HuH-7.5 (cell line): ENCODE results near the gene SF3B3.

Experiments used
- DNase-seq: peaks from one replicate; pipeline ENCODE4 v3.0.0; 2011; ENCODE audit warnings: low spot score

SF3B3 gene

GRCh38 chr16:70590722-70591415, 67.3 kb downstream of the SF3B3 start:
- DNase-seq = no peak

DNA sequence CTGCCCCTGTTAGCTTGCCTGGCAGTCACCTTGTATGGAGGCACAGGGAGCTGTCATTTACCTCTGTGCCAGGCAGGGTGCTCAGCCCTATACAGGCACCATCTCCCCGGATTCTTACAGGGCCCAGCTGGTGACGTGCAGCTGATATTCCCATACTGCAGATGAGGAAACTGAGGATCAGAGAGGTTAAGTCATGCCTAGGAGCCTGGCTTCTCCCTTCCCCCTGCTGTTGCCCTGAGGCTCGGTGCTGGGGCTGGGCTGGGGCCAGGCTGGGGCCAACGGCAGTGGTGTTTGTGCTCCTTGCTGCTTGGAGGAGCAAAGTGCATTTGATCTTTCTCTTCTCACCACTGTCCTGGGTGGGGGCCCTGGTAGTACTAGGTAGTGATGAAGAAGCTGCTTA, 68.0 kb downstream of the SF3B3 start:
- no peak for DNase-seq

DNA sequence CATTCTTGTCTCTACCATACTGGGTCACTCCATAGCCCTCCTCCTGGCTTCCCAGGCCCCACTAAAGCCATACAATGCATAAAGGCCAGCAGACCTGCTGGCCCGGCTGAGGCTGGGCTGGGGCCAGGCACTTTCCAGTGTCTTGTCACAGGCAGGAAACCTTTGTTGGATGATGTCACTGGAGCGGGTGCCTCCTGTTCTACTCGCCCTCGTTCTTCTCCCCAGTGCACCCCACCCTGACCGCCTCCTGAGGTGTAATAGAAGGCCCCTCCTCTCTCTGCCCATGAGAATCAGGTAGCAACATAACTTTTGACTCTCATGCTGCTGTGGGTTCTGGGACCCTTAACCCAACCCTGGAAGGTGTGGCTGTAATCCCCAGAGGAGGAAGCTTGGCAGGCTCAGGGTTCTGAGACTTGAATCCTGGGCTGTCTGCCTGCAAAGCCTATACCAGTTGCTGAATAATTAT, 68.5 kb downstream of the SF3B3 start:
- no peak for DNase-seq

DNA sequence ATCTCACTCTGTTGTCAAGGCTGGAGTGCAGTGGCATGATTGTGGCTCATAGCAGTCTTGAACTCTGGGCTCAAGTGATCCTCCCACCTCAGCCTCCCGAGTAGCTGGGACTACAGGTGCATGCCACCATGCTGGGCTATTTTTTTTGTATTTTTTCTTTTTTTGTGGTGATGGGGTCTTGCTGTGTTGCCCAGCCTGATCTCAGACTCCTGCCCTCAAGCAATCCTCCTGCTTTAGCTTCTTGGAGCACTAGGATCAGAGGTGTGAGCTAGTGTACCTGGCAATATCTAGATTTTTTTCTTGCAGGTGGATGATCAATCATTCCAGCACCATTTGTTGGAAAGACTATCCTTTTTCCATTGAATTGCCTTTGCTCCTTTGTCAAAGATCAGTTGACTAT, 69.9 kb downstream of the SF3B3 start:
- no peak for DNase-seq

GRCh38 chr16:70594569-70594968, 71.0 kb downstream of the SF3B3 start:
- DNase-seq = no peak

DNA sequence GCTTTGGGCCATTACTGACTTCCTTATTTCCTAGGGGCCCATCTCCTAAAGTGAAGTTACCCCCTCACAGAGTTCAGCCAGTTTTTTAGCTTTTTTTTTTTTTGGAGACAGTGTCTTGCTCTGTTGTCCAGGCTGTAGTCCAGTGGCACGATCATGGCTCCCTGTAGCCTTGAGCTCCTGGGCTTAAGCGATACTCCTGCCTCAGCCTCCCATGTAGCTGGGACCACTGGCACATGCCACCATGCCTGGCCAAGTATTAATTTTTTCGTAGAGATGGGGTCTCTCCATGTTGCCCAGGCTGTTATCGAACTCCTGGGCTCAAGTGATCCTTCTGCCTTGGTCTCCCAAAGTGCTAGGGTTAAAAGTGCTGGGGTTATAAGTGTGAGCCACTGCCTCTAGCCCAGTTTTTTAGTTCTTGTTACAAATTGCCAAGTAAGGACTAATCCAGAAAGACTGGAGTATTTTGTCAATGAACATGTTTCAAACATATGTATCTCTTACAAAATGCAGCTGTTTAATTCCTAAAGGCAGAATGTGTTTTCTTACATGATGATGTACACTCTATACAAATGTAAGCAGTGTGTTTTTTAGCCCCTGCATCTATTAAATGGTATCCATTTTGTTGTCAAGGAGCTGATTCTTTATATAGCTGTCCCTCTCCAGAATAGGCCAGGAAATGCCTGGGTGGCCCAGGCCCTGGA, 73.7 kb downstream of the SF3B3 start:
- DNase-seq = no peak

DNA sequence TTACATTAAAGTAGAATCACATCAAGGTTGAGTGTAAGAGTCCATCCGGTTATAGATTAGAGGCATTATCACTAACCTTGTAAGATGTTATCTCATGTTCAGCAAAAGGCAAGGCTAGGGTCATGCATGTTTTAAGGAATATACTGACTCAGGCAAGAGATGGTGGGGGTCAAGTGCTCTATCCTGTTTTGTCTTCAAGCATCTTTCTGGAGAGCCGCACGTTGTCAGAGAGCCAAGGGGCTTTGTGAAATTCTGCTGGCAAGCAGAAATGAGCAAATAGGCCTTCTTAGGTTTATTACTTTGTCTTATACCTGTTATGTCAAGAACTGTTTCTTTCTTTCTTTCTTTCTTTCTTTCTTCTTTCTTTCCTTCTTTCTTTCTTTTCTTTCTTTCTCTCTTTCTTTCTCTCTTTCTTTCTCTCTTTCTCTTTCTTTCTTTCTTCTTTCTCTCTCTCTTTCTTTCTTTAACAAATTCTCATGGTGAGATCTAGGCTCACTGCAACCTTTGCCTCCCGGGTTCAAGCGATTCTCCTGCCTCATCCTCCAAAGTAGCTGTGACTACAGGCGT, 75.4 kb downstream of the SF3B3 start:
- no peak for DNase-seq

DNA sequence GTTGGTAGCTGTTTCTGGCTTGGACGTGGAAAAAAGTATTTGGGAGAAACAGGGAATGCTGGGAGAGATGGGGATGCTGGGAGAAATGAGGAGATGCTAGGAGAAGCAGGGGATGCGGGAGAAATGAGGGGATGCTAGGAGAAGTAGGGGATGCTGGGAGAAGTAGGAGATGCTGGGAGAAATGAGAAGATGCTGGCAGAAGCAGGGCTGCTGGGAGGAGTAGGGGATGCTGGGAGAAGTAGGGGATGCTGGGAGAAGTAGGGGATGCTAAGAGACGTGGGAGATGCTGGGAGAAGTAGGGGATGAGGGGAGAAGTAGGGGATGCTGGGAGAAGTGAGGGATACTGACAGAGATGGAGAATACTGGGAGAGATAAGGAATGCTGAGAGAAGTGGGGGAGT, 77.1 kb downstream of the SF3B3 start:
- no peak for DNase-seq

DNA sequence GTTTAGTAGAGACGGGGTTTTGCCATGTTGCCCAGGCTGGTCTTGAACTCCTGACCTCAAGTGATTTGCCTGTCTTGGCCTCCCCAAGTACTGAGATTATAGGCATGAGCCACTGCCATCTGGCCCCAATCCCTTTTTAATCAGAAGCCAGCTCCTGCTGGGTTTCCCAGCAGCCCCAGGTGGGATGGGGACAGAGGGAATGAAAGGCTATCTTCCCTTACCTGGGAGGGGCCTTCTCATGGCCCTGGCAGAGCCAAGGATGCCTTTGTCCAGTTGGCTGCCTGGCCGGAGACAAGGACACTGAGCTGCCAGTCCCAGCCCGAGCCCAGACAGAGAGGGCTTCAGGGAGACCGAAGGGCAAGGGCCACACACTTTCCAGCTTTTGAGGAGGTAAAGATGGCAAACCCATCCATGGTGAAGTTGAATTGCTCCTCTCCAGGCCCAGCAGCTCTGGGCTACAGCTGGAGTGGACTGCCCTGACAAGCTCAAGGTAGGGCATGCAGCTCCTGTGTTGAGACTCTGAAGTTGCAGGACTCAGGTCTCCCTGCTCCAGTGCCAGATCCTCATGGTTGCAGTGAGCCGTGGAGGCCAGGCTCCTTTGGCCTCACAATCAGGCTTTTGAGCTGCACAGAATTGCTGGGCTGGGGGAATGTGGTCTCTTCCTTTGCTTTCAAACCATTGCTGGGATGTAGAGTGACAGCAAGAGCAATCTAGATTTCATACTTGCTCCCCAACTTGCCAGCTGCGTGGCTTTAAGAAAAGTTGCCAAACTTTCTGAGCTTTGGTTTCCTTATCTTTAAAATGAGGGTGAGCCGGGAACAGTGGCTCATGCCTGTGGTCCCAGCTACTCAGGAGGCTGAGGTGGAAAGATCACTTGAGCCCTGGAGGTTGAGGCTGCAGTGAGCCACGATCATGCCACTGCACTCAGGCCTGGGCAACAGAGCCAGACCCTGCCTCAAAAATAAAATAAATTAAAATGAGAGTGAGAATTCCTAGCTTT, 78.3 kb downstream of the SF3B3 start:
- no peak for DNase-seq

DNA sequence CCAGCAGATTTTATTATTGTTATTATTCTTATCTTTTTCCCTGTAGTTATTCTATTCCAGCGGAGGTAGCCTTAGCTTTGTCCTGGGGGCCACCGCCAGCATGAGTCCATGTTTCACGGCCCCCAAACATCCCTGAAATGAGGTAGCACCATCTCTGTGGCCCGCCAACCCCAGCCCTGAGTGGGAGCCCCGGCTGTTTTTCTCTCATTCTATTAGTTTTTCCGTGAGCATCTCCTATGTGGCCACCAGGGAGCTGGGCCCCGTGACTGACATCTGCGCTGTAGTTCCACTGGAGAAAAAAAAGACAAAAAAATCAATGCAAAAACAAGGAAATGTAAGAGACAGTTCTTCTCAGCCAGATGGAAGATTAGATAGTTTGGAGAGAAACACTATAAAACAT, 79.2 kb downstream of the SF3B3 start:
- DNase-seq = no peak

GRCh38 chr16:70604407-70605282, 81.0 kb downstream of the SF3B3 start:
- no peak for DNase-seq

DNA sequence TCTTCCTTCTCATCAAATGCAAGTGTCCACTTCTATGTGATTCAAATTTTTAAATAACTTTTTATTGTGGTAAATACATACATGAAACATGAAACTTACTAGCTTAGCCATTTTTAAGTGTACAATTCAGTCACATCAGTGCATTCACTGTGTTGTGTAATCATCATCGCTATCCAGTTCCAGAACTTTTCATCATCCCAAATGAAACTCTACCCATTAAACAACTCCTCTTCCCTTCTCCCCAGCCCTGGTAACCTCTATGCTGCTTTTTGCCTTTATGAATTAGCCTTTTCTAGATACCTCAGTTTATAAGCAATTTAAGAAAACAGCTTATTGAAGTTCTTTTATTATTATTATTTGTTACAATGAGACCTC, 81.7 kb downstream of the SF3B3 start:
- no peak for DNase-seq

DNA sequence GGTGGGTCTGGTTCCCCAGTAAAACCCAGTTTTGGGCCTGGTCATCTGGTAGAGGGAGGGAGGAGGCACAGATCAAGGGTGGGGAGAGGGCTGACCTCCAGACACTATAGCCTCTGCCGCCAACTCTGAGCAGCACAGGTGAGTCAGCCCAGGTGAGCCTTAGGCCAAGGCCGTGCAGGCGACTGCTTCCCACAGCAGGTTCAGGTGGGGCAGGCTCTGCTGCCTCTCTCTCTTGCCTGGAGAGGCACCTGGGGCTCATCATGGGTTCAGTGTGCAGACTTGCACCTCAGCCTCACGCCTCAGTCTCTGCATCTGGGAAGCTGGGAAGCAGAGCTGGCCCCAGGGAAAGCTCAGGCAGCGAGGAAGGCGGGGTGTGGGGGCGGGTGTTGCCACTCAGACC, 84.9 kb downstream of the SF3B3 start:
- no peak for DNase-seq

DNA sequence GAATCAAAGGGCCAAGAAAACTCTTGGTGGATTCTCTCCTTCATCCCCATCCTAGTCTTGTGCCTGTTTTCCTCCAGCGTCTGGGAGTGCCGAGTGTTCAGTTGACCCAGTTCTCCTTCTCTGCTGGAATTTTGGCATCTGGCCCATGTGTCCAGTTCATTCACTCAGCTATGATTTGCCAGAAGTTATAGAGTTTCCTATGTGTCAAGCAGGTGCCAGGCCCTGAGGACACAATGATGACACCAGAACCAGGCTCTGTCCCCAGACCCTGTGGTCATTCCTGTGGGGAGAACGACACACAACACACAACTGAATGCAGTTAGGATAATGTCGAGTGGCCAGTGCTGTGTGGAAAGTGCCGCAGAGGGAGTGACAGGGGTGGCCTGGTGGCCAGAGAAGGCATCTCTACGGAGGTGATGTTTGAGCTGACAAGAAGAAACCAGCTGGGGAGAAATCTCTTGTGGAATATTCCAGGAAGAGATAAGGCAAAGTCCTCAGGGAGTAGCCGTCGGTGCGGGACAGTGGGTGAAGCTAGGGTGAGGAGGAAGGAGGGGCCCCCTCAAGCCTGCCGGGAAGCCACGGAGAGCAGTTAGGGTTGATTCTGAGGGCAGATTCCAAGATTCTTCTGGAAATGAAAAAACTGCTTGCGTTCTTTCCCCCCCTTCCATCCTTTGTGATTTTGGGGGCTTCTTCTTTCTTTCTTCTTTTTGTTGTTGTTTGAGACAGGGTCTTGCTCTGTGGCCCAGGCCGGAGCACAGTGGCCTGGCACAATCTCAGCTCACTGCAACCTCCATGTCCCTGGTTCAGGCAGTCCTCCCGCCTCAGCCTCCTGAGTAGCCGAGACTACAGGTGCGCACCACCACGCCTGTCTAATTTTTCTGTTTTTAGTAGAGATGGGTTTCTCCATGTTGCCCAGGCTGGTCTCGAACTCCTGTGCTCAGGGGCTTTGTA, 86.9 kb downstream of the SF3B3 start:
- DNase-seq = no peak

DNA sequence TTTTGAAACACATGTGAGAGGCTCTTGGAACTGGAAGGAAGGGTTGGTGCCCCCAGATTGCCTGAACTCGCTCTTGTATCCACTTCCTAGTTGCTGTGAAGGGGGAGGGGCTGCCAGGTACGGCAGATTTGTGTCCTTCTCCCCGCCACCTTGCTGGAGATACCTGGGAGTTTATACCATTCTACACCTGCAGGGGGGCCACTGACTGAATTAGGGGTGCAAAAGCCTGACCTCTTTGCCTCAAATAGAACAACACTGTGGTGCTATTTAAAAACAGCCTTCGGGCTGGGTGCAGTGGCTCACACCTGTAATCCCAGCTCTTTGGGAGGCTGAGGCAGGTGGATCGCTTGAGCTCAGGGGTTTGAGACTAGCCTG, 87.6 kb downstream of the SF3B3 start:
- DNase-seq = no peak

- DNase-seq = no peak
Observed at GRCh38 chr16:70611785-70612303, 88.2 kb downstream of the SF3B3 start.

- DNase-seq = no peak
Observed at GRCh38 chr16:70612931-70613330, 89.3 kb downstream of the SF3B3 start.

DNA sequence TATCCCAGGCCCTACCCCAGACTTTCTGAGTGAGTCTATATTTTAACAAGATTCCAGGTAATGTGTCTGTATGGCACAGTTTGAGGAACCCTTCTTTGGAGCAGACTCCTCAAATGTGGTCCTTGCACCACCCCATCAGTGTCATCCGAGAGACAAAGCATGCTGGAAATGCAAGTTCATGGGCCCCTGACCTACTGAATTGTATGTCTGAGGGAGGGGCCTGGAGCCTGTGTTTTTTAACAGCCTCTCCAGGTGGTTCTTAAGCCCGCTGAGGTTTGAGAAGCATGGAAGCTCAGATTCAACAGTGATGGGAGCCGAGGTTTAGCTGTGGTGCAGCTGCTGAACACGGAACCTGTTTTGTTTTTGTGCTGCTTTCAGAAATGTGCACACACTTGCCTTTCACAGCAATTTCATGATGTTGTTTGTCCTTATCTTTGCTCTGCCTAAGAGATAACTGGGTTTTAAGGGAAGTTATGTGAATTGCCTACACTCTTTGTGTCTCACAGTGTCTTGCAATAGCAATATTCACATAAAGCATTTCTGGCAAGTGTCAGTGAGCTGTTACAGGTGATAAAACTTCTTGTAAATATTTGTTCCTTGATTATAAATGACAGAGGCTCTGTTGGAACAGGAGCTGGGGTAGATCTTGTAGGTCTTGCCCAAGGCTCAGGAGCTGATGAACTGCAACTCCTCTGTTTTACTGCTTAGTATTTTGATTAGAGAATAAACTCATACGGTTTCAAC, 90.8 kb downstream of the SF3B3 start:
- DNase-seq = no peak

GRCh38 chr16:70615945-70616344, 92.3 kb downstream of the SF3B3 start:
- no peak for DNase-seq
